OCI-LY7 (cell line): ENCODE results near the gene TNNI3K.

ENCODE experiments used
- EZH2phosphoT487 ChIP-seq: fragments of 200-600 bp; sonication (generic); IDR thresholded peaks from 2 replicates; pipeline ENCODE4 v1.6.1; 2018; ENCODE audit warnings: low read depth, borderline replicate concordance, mild to moderate bottlenecking, mixed run types, antibody characterized with exemption, low read length, moderate library complexity, mixed read lengths
- TF ChIP-seq, protein P1 (sequence below): fragments of 200-600 bp; sonication (generic); conservative IDR thresholded peaks from 2 replicates; pipeline ENCODE4 v1.5.1; 2014; ENCODE audit warnings: mild to moderate bottlenecking, antibody characterized with exemption, low read length, moderate library complexity, mixed read lengths

DNA sequence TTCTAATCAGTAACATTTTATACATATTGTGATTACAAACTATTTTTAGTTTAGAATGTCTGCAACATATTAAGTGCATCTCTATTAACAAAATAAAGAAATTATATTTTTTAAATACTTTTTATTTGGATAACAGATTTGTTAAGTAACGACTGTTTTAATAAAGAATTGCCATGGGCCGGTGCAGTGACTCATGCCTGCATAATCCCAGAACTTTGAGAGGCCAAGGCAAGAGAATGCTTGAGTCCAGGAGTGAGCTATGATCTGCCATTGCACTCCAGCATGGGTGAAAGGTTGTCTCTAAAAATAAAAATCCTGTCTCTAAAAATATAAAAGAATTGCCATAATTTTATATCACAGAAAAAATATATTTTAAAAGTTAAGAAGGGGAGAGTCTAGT lies 41.3 kb upstream of the TNNI3K start:
- TF ChIP-seq, protein P1, sequence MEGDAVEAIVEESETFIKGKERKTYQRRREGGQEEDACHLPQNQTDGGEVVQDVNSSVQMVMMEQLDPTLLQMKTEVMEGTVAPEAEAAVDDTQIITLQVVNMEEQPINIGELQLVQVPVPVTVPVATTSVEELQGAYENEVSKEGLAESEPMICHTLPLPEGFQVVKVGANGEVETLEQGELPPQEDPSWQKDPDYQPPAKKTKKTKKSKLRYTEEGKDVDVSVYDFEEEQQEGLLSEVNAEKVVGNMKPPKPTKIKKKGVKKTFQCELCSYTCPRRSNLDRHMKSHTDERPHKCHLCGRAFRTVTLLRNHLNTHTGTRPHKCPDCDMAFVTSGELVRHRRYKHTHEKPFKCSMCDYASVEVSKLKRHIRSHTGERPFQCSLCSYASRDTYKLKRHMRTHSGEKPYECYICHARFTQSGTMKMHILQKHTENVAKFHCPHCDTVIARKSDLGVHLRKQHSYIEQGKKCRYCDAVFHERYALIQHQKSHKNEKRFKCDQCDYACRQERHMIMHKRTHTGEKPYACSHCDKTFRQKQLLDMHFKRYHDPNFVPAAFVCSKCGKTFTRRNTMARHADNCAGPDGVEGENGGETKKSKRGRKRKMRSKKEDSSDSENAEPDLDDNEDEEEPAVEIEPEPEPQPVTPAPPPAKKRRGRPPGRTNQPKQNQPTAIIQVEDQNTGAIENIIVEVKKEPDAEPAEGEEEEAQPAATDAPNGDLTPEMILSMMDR, result no peak
- TF ChIP-seq EZH2phosphoT487, result no peak
